ENCODE measurements around the gene C1RL.

DNA sequence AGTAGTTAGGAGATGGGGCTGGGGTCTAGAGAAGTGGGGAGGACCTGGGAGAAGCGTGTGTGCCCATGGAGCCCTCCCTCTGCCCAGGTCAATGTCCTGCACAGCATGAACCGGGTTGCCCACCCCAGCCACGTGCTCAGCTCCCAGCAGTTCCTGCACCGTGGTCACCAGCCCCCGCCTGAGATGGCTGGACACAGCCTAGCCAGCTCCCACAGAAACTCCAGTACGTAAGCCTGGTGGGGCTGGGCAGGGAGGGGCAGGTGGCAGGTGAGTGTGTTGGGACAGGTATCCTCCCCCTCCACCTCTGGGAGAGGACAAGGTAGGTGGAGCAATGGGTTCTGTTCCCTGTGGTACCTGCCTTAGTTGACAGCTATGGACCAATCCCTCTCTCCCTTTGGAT, 41.8 kb upstream of the C1RL start:
- TF ChIP-seq, protein P1, sequence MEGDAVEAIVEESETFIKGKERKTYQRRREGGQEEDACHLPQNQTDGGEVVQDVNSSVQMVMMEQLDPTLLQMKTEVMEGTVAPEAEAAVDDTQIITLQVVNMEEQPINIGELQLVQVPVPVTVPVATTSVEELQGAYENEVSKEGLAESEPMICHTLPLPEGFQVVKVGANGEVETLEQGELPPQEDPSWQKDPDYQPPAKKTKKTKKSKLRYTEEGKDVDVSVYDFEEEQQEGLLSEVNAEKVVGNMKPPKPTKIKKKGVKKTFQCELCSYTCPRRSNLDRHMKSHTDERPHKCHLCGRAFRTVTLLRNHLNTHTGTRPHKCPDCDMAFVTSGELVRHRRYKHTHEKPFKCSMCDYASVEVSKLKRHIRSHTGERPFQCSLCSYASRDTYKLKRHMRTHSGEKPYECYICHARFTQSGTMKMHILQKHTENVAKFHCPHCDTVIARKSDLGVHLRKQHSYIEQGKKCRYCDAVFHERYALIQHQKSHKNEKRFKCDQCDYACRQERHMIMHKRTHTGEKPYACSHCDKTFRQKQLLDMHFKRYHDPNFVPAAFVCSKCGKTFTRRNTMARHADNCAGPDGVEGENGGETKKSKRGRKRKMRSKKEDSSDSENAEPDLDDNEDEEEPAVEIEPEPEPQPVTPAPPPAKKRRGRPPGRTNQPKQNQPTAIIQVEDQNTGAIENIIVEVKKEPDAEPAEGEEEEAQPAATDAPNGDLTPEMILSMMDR (IDR thresholded peaks at IDR 0.05): no peak
- no peak for TF ChIP-seq POLR2A (IDR thresholded peaks at IDR 0.05)
- no peak for TF ChIP-seq POLR2AphosphoS5 (IDR thresholded peaks at IDR 0.05)
